Measurements from ENCODE around the gene DHRS9.

DHRS9 gene

GRCh38 chr2:169065864-169066517, 3.4 kb upstream of the DHRS9 start:
- no peak for DNase-seq

- no peak for DNase-seq
These were observed 2.5 kb upstream of the DHRS9 start for GRCh38 chr2:169066897-169067296.

- no peak for DNase-seq
These were observed 470 bp downstream of the DHRS9 start for GRCh38 chr2:169069833-169070232.

DNA sequence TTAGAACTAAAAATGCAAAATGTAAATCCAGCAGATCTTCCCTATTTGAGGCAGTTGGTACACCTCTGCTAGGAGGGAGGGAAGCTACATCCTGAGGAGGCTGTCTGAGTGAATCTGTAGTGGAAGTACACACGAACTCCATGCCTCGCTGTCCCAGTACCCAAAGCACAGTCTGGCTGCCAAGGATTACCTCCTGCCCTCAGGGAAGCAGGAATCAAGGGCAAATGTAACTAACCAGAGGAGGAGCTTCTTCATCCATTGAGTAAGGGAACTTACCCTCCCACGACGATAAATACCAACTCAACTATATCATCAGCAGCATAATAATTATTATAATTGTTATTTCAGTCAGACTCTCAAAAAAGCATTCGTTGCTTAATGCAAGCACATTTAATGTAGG, 2.1 kb downstream of the DHRS9 start:
- no peak for DNase-seq

DNA sequence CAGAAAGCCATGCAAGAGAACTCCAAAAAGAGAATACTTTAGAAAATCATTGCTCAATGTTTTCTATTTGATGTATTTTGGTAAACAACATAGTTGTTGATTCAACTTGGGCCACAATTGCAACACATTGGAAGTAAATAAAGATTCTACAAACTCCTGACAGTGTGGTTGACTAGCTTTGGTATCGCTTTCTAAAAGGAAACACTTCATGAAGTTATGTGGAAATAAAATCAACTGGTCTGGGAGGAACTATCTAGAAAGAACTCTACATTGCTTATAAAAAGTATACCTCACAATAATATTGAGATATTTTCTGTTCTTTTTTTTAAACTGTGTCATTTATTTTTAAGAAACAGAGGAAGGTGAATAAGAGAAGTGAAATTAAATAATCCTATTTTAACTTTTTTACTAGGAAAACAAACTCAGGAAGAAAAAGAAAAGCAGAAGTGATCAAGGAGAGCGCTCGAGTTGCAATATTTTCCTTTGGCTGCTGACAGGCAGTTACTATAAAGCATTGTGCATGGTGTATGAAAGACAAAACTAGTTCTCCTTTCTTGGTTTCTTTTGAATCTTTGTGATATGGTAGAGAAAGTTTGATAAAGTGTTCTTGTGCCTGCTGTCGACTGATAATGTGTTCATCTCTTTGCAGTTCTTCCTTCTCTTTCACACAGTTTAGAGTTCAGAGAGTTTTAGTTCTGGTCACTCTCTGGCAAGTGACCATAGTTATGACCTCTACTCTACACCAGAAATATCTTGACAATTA, 3.0 kb downstream of the DHRS9 start:
- no peak for DNase-seq

GRCh38 chr2:169073211-169073962, 4.0 kb downstream of the DHRS9 start:
- DNase-seq, result no peak

DNA sequence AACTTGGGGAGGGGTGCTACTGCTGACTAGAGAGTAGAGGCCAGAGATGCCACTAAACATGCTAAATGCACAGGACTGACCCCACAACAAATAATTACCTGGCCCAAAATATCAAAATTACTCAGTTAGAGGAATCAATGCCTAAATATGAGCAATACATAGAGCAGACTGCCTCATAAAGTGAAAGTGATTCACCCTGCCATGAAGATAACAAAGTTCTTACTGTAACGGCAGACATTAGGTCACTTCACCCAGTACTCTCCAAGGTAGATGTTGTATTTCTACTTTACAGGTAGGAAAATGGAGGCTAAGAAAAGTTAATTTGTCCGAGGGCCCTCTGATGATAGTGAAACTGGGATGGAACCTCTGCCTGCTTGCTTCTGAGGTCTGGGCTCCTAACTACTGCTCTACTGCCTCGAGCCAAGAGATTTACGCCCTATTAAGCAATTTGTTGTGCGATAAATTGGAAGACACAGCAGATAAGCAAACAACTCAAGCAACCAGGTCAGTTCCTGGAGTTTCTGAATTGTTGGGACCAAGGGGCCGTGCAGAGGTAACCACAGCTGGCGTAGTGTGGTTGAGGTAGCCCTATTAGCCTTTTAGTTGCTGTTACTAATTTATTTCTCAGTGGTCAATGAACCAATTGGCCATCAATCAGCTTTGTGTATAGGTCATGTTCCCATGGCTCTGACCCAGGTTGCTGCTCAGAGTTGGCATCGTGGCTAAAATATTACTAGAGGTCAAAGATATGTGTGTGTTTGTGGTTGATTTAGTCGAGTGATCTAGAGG, 4.8 kb downstream of the DHRS9 start:
- DNase-seq, result no peak

DNA sequence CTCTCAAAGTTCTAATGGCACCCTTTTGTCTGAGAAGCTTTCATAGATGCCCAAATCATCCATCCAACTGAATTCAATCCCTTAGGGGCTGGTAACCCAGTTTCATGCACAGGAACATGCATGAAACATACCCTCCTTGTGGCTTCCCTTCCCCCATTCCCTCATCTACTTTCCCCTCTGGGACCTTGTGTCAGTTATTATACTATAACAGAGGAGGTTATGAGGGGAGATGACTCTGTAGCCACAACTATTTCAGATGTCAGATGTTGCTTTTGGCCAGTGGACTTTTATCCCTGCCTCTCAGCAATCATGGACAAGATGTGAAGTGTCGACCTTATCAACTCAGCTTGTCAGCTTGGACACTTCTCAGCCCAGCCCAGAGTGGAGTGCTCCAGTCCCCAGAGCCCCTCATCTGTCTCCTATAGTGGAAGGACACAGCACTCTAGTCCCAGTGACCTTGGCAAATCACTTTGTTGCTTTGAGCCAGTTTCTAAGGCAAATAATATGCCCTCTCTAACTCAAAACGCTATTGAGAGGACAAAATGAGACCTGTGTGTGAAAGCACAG, 8.4 kb downstream of the DHRS9 start:
- DNase-seq, result no peak

GRCh38 chr2:169080250-169081069, 11.1 kb downstream of the DHRS9 start:
- no peak for DNase-seq

GRCh38 chr2:169081551-169081950, 12.2 kb downstream of the DHRS9 start:
- no peak for DNase-seq

DNA sequence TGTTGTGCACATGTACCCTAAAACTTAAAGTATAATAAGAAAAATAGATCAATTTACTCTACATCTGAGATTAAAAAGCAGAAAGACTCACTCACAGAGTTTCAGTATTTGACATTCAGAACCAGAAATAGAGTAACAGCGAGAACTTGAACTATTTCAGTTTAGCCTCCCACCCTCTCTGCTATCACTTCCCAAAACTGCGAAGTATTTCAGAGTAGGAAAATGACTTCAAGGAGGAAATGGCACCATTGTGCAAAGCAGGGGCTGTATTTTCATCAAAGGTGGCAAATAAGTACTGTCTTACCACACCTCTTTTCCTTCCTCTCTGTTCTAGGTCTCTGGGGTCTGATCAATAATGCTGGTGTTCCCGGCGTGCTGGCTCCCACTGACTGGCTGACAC, 13.6 kb downstream of the DHRS9 start:
- no peak for DNase-seq

DNA sequence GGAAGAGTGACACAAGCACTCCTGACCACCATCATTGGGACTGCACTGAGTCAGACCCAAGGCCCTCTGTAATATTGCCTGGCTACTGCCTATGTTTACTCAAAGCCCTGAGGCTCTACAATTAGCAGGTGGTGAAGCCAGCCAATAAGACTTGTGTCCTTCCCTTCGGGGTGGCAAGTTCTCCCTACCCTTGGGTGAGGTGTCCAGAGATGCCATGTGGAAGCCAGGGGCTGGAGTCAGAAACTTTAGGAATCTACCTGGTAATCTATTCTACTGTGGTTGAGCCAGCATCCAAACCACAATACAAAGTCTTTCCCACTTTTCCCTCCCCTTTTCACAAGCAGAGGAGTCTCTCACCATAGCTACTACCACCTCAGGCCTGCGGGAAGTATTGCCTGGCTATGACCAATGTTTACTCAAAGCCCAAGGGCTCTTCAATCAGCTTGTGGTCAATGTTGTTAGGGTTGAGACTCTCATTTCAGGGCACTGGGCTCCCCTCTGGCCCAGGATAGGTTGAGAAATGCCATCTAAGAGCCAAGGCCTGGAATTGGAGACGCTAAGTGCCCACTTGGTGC, 17.6 kb downstream of the DHRS9 start:
- no peak for DNase-seq

- DNase-seq, result no peak
These were observed 18.5 kb downstream of the DHRS9 start for GRCh38 chr2:169087757-169088379.

- DNase-seq, result no peak
These were observed 19.8 kb downstream of the DHRS9 start for GRCh38 chr2:169089182-169089581.

GRCh38 chr2:169090133-169090820, 20.9 kb downstream of the DHRS9 start:
- DNase-seq, result no peak

DNA sequence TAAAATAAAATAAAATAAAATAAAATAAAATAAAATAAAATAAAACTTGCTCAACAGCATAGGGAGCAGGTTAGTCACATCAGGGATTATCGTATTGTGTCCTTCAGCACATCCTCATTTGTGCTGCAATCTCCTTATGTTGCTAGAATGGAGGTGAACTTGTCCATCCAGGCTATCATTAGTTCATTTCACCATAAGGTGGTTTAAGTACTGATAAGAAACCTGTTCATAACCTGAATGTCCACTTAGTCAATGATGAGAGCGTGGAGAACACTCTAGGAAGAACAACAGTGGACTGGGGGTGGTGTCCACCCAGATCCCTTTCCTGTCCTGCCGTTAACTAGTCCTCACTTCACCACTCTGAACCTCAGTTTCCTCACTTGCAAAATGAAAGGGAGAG, 21.9 kb downstream of the DHRS9 start:
- no peak for DNase-seq

- no peak for DNase-seq
These were observed 22.6 kb downstream of the DHRS9 start for GRCh38 chr2:169091761-169092519.

DNA sequence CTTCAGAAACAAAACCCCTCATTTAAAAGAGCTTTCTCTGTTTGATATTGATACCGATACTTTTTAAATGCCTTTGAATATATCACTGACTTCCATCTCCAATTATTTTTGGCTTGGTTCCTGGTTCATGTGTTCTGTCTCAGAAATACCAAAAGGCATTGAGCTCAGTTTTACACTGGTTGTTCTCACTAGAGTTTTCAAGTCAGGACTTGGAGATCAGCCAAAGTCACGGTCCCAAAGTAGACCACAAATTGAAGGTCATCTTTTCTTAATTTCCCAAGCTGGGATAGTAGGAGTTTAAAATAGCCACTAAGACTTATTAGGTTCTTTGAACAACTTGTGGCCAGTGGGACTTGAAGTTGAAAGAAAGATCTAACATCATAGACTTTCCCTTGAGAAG, 24.2 kb downstream of the DHRS9 start:
- DNase-seq, result no peak

- no peak for DNase-seq
These were observed 25.3 kb downstream of the DHRS9 start for GRCh38 chr2:169094676-169095075.
